ENCODE data around the gene CLSTN1.
"Not testable (repeated sequence)": the region's sequence is repeated elsewhere in the genome, so short reads cannot be mapped to it uniquely, and the experiment has no call there.

The CLSTN1 gene

GRCh38 chr1:9774712-9775679, 48.8 kb downstream of the CLSTN1 start:
- no peak for DNase-seq
- in situ Hi-C loops (cut with MboI; ENCODE audit: low pct_unique_long_range_greater_than_20kb, low sequenced_read_pairs): no loop called here

- in situ Hi-C loops (cut with MboI; ENCODE audit: low pct_unique_long_range_greater_than_20kb, low sequenced_read_pairs): no loop called here
These were observed 53.5 kb downstream of the CLSTN1 start for GRCh38 chr1:9770298-9770697.

DNA sequence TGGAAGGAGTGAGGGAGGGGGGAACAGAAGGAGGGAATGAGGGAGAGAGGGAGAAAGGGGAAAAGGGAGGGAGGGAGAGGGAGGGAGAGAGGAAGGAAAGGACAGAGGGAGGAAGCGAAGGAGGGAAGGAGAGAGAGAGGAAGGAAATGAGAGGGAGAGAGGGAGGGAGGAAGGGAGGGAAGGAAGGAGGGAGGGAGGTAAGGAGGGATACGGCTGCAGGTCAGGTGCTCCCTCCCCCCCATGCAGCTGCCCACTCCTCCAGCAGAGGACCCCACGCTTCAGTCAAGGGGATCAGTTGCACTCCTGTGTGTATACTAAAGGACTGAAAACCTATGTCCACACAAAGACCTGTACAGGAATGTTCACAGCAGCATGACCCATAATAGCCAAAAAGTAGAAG, 54.8 kb downstream of the CLSTN1 start:
- in situ Hi-C loops (cut with MboI; ENCODE audit: low pct_unique_long_range_greater_than_20kb, low sequenced_read_pairs): no loop called here
- no peak for DNase-seq

More at GRCh38 chr1:9770298-9770697, 53.5 kb downstream of the CLSTN1 start:
- no peak for DNase-seq

DNA sequence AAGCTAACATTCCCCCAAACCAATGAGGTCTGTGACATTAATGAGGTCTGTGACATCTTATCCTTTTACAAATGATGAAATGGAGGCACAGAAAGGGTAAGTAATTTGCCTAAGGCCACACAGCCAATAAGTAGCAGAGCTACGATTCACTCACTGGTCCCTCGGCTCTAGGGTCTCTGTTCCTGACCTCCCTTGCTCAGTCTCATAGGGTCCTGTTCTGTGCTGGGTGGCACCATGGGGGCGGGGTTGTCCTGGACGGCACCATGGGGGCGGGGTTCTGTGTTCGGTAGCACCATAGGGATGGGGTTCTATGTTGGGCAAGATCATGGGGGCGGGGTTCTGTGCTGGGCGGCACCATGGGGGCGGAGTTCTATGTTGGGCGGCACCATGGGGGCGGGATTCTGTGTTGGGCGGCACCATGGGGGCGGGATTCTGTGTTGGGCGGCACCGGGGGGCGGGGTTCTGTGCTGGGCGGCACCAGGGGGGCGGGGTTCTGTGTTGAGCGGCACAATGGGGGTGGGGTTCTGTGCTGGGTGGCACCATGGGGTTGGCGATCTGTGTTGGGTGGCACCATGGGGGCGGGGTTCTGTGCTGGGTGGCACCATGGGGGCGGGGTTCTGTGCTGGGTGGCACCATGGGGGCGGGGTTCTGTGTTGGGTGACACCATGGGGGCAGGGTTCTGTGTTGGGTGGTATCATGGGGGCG, 55.6 kb downstream of the CLSTN1 start:
- DNase-seq: no peak
- in situ Hi-C loops (cut with MboI; ENCODE audit: low pct_unique_long_range_greater_than_20kb, low sequenced_read_pairs): no loop called here

DNA sequence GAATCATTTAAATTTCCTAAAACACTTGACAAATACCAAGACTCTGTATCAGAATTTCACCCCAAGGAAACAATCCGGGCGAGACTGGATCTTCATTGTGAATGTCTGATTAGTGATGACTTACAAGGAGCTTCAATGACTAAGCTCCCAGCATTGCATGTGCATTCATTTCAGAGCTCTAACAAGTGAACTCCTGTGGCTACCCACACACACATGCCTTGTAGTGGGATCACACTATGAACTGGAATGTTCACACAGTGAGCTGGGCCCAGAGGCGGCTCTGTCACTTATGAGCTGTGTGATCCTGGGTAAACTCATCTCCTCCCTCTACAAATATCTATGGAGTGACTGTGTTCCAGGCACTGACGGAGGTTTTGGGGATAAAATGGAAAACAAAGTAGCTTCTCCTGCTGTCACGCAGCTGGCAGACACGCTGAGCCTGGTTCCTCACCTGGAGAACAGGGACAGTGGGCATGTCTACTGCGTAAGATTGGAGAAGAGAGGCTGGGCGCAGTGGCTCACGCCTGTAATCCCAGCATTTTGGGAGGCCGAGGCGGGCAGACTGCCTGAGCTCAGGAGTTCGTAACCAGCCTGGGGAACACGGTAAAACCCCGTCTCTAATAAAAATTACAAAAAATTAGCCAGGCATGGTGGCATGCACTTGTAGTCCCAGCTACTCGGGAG, 56.9 kb downstream of the CLSTN1 start:
- DNase-seq: no peak
- in situ Hi-C loops (cut with MboI; ENCODE audit: low pct_unique_long_range_greater_than_20kb, low sequenced_read_pairs): no loop called here

- peak; percentile 29 for DNase-seq
- in situ Hi-C loops (cut with MboI; ENCODE audit: low pct_unique_long_range_greater_than_20kb, low sequenced_read_pairs): no loop called here
These were observed 59.2 kb downstream of the CLSTN1 start for GRCh38 chr1:9764550-9764949.

- in situ Hi-C loops (cut with MboI; ENCODE audit: low pct_unique_long_range_greater_than_20kb, low sequenced_read_pairs): no loop called here
- DNase-seq: no peak
These were observed 59.9 kb downstream of the CLSTN1 start for GRCh38 chr1:9763914-9764313.

- DNase-seq; in situ Hi-C loops (cut with MboI; ENCODE audit: low pct_unique_long_range_greater_than_20kb, low sequenced_read_pairs): not testable (repeated sequence)
These were observed 61.3 kb downstream of the CLSTN1 start for GRCh38 chr1:9762446-9762845.

- in situ Hi-C loops (cut with MboI; ENCODE audit: low pct_unique_long_range_greater_than_20kb, low sequenced_read_pairs): no loop called here
These were observed 61.9 kb downstream of the CLSTN1 start for GRCh38 chr1:9761855-9762254.

GRCh38 chr1:9760824-9761223, 62.9 kb downstream of the CLSTN1 start:
- no peak for DNase-seq
- in situ Hi-C loops (cut with MboI; ENCODE audit: low pct_unique_long_range_greater_than_20kb, low sequenced_read_pairs): no loop called here

More at GRCh38 chr1:9761855-9762254, 61.9 kb downstream of the CLSTN1 start:
- no peak for DNase-seq

DNA sequence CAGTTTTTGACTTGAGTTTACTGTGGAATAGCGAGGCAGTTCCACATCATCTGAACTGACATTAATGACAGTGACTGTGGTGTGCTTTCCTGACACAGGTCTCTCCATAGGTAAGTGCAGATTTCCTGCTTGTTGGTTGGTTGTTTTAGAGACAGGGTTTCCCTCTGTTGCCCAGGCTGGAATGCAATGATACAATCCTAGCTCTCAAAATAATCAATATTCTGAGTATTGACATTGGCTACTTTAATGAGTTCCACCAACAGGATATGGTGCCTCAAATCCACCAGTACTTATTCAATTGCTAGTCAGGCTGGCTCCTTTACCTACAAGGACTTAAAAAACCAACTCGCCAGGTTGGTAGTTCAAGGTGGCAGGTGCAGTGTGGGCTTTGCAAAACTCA, 63.8 kb downstream of the CLSTN1 start:
- in situ Hi-C loops (cut with MboI; ENCODE audit: low pct_unique_long_range_greater_than_20kb, low sequenced_read_pairs): no loop called here
- no peak for DNase-seq

DNA sequence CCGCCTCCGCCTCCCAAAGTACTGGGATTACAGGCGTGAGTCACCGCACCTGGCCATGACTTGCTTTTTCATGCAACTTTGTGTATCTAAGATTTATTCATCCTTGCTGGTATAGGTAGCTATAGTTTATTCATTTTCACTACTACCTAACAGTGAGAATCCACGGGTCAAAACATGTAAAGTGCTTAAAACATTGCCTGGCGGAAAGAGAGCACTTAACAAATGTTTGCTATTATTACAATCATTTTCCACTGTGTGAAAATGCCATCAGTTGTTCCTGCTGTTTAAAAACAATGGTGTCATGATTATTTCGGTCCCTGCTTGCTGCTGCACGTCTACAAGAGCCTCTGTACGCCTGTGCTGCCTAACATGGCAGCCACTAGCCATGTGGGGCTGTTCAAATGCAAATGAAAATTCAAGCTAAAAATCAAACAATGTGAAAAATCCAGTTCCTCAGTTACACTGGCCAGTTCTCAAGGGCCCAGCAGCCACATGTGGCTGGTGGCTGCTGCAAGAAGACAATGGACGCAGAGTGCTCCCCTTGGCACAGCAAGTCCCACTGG, 65.1 kb downstream of the CLSTN1 start:
- in situ Hi-C loops (cut with MboI; ENCODE audit: low pct_unique_long_range_greater_than_20kb, low sequenced_read_pairs): no loop called here
- DNase-seq: no peak

DNA sequence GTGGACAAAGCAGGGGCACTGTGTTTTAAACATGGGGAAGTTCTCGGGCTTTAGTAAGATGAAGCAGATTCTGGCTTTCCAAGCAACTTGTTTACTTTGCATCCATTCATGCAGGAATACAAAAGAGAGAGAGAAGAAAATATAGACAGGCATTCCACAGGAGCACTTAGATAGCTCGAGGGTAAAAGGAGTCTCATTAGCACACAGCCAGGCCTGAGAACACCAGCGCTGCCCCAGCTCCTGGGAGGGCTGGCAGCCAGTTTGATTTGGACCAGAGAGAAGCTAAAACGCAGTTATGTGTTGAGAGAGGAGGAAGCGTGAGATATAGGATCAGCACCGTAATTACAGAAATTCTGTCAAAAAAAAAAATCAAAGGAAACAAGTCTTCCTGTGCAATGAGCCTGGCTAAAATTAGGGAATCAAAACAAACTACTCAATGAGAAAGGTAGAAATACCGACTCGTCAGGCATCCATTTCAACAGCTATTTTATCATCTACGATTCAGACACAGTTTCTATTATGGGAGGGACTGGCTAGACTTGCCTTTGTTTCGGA, 68.2 kb downstream of the CLSTN1 start:
- in situ Hi-C loops (cut with MboI; ENCODE audit: low pct_unique_long_range_greater_than_20kb, low sequenced_read_pairs): no loop called here
- no peak for DNase-seq

DNA sequence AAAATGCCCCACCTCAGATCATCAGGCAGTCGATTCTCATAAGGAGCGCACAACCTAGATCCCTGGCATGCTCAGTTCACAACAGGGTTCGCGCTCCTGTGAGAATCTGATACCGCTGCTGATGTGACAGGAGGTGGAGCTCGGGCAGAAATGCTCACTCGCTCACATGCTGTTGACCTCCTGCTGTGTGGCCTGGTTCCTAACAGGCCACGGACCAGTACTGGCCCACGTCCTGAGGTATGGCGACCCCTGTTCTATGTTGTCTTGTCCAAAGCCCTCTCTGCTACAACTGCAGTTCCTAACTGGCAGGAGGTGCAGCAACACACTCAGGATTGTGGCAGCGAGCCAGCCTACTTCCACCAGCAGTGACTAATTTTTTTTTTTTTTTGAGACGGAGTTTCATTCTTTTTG, 70.6 kb downstream of the CLSTN1 start:
- in situ Hi-C loops (cut with MboI; ENCODE audit: low pct_unique_long_range_greater_than_20kb, low sequenced_read_pairs): no loop called here
- no peak for DNase-seq

- DNase-seq: no peak
- in situ Hi-C loops (cut with MboI; ENCODE audit: low pct_unique_long_range_greater_than_20kb, low sequenced_read_pairs): no loop called here
These were observed 71.8 kb downstream of the CLSTN1 start for GRCh38 chr1:9751971-9752370.

- in situ Hi-C loops (cut with MboI; ENCODE audit: low pct_unique_long_range_greater_than_20kb, low sequenced_read_pairs): no loop called here
- no peak for DNase-seq
These were observed 74.4 kb downstream of the CLSTN1 start for GRCh38 chr1:9749361-9749760.

DNA sequence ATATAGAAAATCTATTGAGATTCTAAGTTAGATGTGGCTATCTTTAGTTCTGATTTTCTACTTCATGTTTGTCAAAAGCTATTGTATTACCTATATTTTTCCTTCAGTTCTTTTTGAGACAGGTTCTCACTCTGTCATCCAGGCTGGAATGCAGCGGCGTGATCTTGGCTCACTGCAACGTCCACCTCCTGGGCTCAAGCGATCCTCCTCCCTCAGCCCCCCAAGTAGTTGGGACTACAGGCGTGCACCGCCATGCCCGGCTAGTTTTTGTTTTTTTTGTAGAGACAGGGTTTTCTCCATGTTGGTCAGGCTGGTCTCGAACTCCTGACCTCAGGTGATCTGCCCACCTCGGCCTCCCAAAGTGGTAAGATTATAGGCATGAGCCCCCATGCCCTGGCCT, 75.4 kb downstream of the CLSTN1 start:
- in situ Hi-C loops (cut with MboI; ENCODE audit: low pct_unique_long_range_greater_than_20kb, low sequenced_read_pairs); DNase-seq: not testable (repeated sequence)

GRCh38 chr1:9746651-9747050, 77.1 kb downstream of the CLSTN1 start:
- DNase-seq: no peak
- in situ Hi-C loops (cut with MboI; ENCODE audit: low pct_unique_long_range_greater_than_20kb, low sequenced_read_pairs): no loop called here

DNA sequence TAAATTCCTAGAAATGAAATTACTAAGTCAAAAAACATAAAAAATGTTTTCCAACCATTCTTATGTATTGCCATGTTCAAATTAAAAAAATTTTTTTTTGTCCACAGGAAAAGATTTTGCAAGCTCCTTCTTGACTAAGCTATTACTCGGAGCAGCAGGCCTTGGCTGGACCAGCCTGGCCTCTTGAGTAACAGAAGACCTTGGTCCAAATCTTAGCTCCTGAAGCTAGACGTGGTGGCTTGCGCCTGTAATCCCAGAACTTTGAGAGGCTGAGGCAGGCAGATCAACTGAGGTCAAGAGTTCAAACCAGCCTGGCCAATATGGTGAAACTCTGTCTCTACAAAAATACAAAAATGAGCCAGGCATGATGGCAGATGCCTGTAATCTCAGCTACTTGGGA, 77.6 kb downstream of the CLSTN1 start:
- DNase-seq: no peak
- in situ Hi-C loops (cut with MboI; ENCODE audit: low pct_unique_long_range_greater_than_20kb, low sequenced_read_pairs): no loop called here

All from KBM-7 (cell line).